ENCODE results near the gene SYNE1.
"Not testable (repeated sequence)": the region's sequence is repeated elsewhere in the genome, so short reads cannot be mapped to it uniquely, and the experiment has no call there.

SYNE1 gene

DNA sequence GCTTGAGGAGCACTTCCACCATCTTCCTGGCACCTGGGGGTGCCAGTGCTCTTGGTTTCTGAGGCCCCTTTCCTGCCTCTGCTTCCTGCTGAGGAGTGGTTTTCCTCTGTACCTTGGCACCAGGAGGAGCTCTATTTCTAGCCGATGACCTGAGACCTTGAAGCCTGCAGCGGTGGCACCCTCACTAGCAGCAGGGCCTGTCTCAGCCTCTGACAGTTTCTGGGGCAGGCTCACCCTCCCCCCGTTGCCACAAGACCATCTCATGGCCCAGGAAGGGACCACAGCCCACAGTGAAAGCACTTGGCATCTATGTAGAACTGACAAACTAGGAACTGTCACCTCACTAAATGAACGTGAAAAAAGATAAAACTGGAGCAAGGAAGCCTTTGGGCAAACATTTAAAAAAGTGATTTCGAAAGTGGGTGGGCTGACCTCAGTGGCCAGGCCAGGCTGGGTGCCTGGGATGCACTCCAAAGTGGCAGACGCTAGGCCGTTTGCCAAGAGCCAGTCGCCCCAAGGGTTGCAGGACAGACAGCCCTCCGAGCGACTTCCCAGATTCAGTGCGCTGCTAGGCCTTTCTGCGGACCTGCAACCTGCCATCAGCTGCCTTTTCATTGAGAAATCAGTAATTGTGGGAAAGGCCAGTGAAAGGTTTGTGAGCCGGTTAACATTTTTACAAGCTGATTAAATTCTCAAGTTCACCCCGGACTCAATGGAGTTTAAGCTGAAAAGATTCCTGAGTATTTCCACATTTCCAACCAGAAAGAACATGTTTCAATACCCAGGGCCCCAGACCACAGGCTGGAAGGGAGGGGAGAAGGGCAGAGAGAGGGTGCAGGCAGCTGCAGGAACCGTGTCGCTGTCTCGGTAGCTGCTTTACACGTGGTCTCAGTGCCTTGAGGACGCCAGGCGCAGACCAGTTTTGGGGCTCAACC is 526.0 kb downstream of the SYNE1 start:
- DNase-seq, result no peak
- in situ Hi-C loops (cut with MboI; ENCODE audit: low pct_unique_long_range_greater_than_20kb, low sequenced_read_pairs), result no loop called here

GRCh38 chr6:152107973-152108372 is 529.2 kb downstream of the SYNE1 start:
- in situ Hi-C loops (cut with MboI; ENCODE audit: low pct_unique_long_range_greater_than_20kb, low sequenced_read_pairs), result no loop called here
- no peak for DNase-seq

DNA sequence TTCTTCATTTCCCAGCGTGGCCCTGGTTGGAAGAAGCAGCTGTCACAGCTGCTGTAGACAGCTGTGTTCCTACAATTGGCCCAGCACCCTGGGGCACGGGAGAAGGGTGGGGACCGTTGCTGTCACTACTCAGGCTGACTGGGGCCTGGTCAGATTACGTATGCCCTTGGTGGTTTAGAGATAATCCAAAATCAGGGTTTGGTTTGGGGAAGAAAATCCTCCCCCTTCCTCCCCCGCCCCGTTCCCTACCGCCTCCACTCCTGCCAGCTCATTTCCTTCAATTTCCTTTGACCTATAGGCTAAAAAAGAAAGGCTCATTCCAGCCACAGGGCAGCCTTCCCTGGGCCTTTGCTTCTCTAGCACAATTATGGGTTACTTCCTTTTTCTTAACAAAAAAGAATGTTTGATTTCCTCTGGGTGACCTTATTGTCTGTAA is 537.0 kb downstream of the SYNE1 start:
- in situ Hi-C loops (cut with MboI; ENCODE audit: low pct_unique_long_range_greater_than_20kb, low sequenced_read_pairs), result no loop called here
- DNase-seq, result peak; percentile 74

- DNase-seq, result no peak
- in situ Hi-C loops (cut with MboI; ENCODE audit: low pct_unique_long_range_greater_than_20kb, low sequenced_read_pairs), result no loop called here
Observed at GRCh38 chr6:152099446-152100182, 537.5 kb downstream of the SYNE1 start.

- no peak for DNase-seq
- in situ Hi-C loops (cut with MboI; ENCODE audit: low pct_unique_long_range_greater_than_20kb, low sequenced_read_pairs), result no loop called here
Observed at GRCh38 chr6:152098683-152099082, 538.5 kb downstream of the SYNE1 start.

- DNase-seq, result no peak
- in situ Hi-C loops (cut with MboI; ENCODE audit: low pct_unique_long_range_greater_than_20kb, low sequenced_read_pairs), result no loop called here
Observed at GRCh38 chr6:152096863-152097496, 540.2 kb downstream of the SYNE1 start.

GRCh38 chr6:152094992-152095592 is 542.1 kb downstream of the SYNE1 start:
- peak; percentile 80 for DNase-seq
- in situ Hi-C loops (cut with MboI; ENCODE audit: low pct_unique_long_range_greater_than_20kb, low sequenced_read_pairs), result no loop called here

GRCh38 chr6:152094276-152094675 is 542.9 kb downstream of the SYNE1 start:
- in situ Hi-C loops (cut with MboI; ENCODE audit: low pct_unique_long_range_greater_than_20kb, low sequenced_read_pairs), result no loop called here
- no peak for DNase-seq

DNA sequence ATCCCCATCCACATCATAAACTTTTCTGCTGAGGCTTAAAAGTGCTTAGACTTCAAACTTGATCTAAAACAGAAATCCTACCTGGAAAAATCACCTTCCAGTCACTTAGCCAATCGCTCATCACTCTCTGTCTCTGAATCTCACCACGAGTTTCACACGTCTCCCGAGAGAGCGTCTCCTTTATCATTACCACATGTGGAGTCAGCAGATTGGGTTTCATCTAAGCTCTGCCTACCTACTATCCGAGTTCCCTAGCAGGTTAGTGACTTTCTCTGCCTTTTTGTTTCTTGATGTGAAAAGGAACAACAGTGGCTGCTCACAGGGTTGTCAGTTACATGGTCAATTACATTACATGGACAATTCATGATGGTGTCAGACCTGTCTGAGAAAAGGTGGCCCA is 543.5 kb downstream of the SYNE1 start:
- no peak for DNase-seq
- in situ Hi-C loops (cut with MboI; ENCODE audit: low pct_unique_long_range_greater_than_20kb, low sequenced_read_pairs), result no loop called here

DNA sequence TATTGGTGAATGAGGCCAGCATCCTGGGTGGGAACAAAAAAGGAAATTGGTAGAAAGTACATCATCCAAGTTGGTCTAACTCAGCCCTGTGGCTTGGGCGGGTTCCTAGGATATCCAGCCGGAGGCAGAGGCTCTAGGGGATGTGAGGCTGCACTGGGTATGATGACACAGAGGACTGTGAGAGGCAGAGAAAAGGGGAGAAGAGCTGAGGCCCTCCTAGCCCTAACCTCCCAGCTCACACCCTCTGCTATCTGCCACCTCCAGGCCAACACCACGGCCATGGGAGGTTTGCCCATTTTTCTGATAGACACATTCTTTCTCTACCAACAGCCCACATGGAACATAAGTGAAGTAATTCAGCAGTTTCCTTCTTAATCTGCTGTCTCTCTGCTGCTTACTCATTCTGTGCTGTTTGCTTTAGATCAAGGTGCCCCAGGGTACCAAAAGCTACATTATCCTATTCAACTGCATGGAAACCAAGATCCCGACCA is 545.3 kb downstream of the SYNE1 start:
- no peak for DNase-seq
- in situ Hi-C loops (cut with MboI; ENCODE audit: low pct_unique_long_range_greater_than_20kb, low sequenced_read_pairs), result no loop called here

DNA sequence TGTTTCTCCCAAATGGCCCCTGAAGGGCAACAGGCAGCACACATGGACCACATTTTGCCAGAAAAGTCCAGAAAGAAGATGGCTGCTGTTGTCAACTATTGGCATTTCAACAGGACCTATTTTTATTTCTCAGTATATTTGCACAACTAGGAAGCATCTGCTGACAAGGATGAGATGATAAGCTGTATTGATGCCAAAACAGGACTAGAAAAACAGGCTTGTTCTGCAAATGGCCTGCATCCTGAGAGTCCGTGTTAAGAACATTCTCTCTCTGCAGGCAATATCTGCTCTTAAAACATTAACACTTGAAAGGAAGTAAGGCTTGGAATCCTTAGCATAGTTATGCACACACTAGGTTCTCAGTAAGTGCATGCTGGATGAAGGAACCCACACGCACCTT is 546.0 kb downstream of the SYNE1 start:
- in situ Hi-C loops (cut with MboI; ENCODE audit: low pct_unique_long_range_greater_than_20kb, low sequenced_read_pairs), result no loop called here
- no peak for DNase-seq

GRCh38 chr6:152089992-152090391 is 547.2 kb downstream of the SYNE1 start:
- in situ Hi-C loops (cut with MboI; ENCODE audit: low pct_unique_long_range_greater_than_20kb, low sequenced_read_pairs), result no loop called here
- DNase-seq, result no peak

DNA sequence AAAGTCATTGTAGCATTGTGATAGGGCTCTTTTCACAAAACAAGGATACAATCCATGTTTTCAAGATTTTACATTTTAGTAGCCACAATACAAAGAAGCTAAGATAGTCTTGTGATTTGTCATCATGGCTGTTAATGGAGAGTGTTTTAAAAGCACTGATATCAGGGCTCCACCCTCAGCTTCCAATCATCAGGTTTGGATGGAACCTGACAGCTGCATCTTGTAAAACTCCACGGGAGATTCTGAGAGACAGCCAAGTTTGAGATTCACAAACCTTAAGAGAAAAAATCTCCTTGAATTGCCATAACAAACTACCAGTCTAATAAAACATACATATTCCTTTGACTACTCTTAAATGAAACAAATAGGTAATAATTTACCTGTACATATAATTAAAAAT is 549.5 kb downstream of the SYNE1 start:
- DNase-seq, result no peak
- in situ Hi-C loops (cut with MboI; ENCODE audit: low pct_unique_long_range_greater_than_20kb, low sequenced_read_pairs), result no loop called here

DNA sequence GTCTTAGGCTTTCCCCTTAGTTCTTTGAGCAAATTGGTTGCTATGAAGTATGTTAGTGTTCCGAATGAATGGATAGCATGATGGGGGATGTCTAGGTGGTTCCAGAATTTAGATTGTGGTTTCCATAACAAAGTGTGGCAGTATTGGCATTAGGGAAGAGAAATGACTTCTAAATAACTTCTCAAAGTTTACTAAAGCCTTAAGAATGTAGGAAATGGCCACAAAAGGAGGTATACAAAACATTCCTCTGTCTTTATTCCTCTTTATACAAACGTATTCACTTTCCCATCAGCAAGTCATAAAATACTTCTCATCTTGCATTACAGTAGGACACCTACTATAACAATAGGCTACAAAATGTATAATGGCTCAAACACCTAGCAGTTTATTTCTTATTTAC is 550.1 kb downstream of the SYNE1 start:
- in situ Hi-C loops (cut with MboI; ENCODE audit: low pct_unique_long_range_greater_than_20kb, low sequenced_read_pairs), result no loop called here
- no peak for DNase-seq

GRCh38 chr6:152086223-152086873 is 550.8 kb downstream of the SYNE1 start:
- no peak for DNase-seq
- in situ Hi-C loops (cut with MboI; ENCODE audit: low pct_unique_long_range_greater_than_20kb, low sequenced_read_pairs), result no loop called here

DNA sequence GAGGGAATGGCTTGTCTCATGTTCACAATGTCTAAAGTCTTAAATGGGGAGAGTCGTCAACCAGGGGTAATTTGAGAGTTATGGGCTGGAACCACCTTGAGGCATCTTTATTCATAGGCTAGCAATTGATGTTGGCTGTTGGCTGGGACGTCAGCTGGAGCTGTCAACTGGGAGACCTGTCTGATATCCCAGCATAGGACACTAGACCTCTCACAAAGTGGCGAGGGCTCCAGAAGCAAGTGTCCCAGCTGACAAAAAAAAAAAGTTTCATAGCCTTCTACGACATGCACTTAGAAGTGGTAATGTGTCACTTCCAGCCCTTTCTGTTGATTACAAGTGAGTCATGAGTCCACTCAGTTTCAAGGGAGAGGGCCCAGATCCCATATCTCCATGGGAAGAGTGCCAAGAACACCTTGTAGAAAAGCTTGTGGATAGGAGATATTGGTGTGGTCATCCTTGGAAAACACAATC is 551.7 kb downstream of the SYNE1 start:
- in situ Hi-C loops (cut with MboI; ENCODE audit: low pct_unique_long_range_greater_than_20kb, low sequenced_read_pairs), result no loop called here
- no peak for DNase-seq

- in situ Hi-C loops (cut with MboI; ENCODE audit: low pct_unique_long_range_greater_than_20kb, low sequenced_read_pairs), result no loop called here
- no peak for DNase-seq
Observed at GRCh38 chr6:152078804-152079203, 558.4 kb downstream of the SYNE1 start.

DNA sequence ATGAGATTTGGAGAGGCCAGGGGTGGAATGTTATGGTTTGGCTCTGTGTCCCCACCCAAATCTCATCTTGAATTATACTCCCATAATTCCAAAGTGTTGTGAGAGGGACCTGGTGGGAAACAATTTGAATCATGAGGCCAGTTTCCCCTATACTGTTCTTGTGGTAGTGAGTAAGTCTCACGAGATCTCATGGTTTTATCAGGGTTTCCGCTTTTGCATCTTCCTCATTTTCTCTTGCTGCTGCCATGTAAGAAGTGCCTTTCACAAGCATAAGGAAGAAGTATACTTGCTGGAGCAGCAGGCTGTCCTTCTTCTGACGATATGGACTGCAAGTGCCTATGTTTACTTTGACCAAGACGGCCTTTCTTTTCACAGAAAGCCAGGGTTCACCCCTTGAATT is 559.2 kb downstream of the SYNE1 start:
- DNase-seq, result peak; percentile 14
- in situ Hi-C loops (cut with MboI; ENCODE audit: low pct_unique_long_range_greater_than_20kb, low sequenced_read_pairs), result no loop called here

DNA sequence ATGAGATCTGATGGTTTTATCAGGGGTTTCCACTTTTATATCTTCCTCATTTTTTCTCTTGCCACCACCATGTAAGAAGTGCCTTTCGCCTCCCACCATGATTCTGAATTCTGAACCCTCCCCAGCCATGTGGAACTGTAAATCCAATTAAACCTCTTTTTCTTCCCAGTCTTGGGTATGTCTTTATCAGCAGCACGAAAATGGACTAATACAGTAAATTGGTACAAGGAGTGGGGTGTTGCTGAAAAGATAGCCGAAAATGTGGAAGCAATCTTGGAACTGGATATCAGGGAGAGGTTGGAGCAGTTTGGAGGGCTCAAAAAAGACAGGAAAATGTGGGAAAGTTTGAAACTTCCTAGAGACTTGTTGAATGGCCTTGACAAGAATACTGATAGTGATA is 560.9 kb downstream of the SYNE1 start:
- DNase-seq; in situ Hi-C loops (cut with MboI; ENCODE audit: low pct_unique_long_range_greater_than_20kb, low sequenced_read_pairs): not testable (repeated sequence)

Data from KBM-7 (cell line).